IPS DF 6.9 (cell line): ENCODE measurements around the gene HELZ.
"Not testable (repeated sequence)": the region's sequence is repeated elsewhere in the genome, so short reads cannot be mapped to it uniquely, and the experiment has no call there.

ENCODE experiments used
- DNase-seq: peaks from one replicate; pipeline ENCODE4 v3.0.0-alpha.2; 2013; ENCODE audit warnings: low read depth, low spot score
- H3K27ac ChIP-seq: one replicate; pipeline ENCODE4 v1.5.1; 2013; ENCODE audit warnings: low read length, control low read depth
- H3K27me3 ChIP-seq: 2 replicates; pipeline ENCODE4 v1.6.1; 2013; ENCODE audit warnings: mild to moderate bottlenecking, low read length; ENCODE audit not compliant: control insufficient read depth, insufficient read depth
- H3K36me3 ChIP-seq: 2 replicates; pipeline ENCODE4 v1.6.1; 2013; ENCODE audit warnings: low read length; ENCODE audit not compliant: control insufficient read depth, insufficient read depth
- H3K4me1 ChIP-seq: 2 replicates; pipeline ENCODE4 v1.6.1; 2013; ENCODE audit warnings: low read length; ENCODE audit not compliant: control insufficient read depth, insufficient read depth
- H3K4me3 ChIP-seq: 2 replicates; pipeline ENCODE4 v1.5.1; 2013; ENCODE audit warnings: mild to moderate bottlenecking, low read length
- H3K9me3 ChIP-seq: 2 replicates; pipeline ENCODE4 v1.6.1; 2013; ENCODE audit warnings: low read length, inconsistent platforms; ENCODE audit not compliant: control insufficient read depth, insufficient read depth
- WGBS: extraction: QIAGEN DNeasy Blood & Tissue Kit; methylation state at CpG from one replicate; pipeline ENCODE4 v1.1.7; 2013; ENCODE audit warnings: mixed read lengths, missing lambda C conversion rate; ENCODE audit not compliant: insufficient read length, insufficient coverage; 5-methylcytosine and 5-hydroxymethylcytosine counted together

The HELZ gene

DNA sequence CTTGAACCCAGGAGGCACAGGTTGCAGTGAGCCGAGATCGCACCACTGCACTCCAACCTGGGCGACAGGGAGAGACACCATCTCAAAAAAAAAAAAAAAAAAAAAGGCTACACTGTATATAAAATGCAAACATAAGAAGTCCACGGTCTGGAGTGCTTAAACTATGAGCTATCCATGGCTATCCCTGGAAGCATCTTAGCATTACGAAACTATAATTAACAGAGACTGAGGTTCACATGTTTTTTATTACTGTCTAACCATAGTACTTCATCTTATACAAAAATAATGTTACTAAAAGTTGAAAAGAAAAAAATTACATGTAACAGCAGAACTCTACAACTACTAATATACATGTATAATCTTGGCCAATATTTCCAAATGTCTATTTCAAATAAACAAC is 32.8 kb downstream of the HELZ start:
- no peak overlapping the region for H3K27ac ChIP-seq
- no peaks in the 10 kb centered on the region for H3K4me1 ChIP-seq
- no CpG with 5 or more reads among the region's 5 CpGs for whole genome bisulfite sequencing
- H3K36me3 ChIP-seq, result peaks cover 3% of the 10 kb centered on the region; the same call in 1 of the 2 replicates
- no peak overlapping the region for H3K4me3 ChIP-seq
- H3K27me3 ChIP-seq, result no peaks in the 10 kb centered on the region
- no peaks in the 10 kb centered on the region for H3K9me3 ChIP-seq
- DNase-seq, result no peak

- peaks cover 3% of the 10 kb centered on the region; the same call in 1 of the 2 replicates for H3K36me3 ChIP-seq
- no CpG with 5 or more reads among the region's 5 CpGs for WGBS
- no peaks in the 10 kb centered on the region for H3K27me3 ChIP-seq
- no peak overlapping the region for H3K27ac ChIP-seq
- no peak overlapping the region for H3K4me3 ChIP-seq
- no peaks in the 10 kb centered on the region for H3K4me1 ChIP-seq
- DNase-seq, result no peak
- H3K9me3 ChIP-seq, result no peaks in the 10 kb centered on the region
Measured at GRCh38 chr17:67211742-67212141, 33.3 kb downstream of the HELZ start.

DNA sequence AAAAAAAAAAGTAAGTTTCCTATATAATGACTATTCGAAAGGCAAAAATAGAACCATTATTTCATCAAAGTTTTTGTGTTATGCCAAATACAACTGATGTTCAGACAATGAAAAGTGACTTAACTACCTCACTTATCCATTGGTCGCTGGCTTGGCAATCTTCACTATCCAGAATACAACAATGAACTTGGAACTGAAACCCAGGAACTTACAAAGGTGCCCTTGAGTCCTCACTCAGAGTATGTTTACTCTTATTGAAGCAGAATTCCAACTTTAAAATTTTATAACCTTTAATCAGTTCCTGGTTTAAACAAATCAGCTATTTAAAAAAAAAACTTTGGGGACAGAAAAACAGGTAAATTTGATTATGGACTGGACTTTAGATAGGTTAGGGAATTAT is 34.1 kb downstream of the HELZ start:
- no CpG with 5 or more reads among the region's 2 CpGs for WGBS
- Histone ChIP-seq H3K36me3 (peaks cover 3% of the 10 kb centered on the region; the same call in 1 of the 2 replicates), H3K4me3 (no peak overlapping the region), H3K27ac (no peak overlapping the region), H3K4me1 (no peaks in the 10 kb centered on the region), H3K27me3 (no peaks in the 10 kb centered on the region), H3K9me3 (no peaks in the 10 kb centered on the region)
- DNase-seq, result no peak

DNA sequence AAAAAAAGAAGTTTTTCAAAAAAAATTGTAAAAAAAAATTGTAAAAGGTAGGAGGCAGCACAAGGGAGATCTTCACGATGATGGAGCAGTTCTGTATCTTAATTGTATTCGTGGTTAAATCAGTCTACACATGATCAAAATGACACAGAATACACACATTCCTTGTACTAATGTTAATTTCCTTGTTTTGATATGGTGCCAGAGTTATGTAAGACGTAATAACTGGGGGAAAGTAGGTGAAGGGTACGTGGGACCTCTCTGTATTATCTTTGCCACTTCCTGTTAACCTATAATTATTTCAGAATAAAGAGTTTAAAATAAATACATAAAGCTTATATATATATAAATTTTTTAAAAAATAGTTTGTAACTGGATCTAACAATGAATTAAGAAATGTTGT is 36.8 kb downstream of the HELZ start:
- Histone ChIP-seq H3K27ac (no peak overlapping the region), H3K4me3 (no peak overlapping the region), H3K9me3 (no peaks in the 10 kb centered on the region), H3K4me1 (no peaks in the 10 kb centered on the region), H3K36me3 (no peaks in the 10 kb centered on the region), H3K27me3 (no peaks in the 10 kb centered on the region)
- no peak for DNase-seq
- whole genome bisulfite sequencing, result no CpG with 5 or more reads among the region's 4 CpGs

DNA sequence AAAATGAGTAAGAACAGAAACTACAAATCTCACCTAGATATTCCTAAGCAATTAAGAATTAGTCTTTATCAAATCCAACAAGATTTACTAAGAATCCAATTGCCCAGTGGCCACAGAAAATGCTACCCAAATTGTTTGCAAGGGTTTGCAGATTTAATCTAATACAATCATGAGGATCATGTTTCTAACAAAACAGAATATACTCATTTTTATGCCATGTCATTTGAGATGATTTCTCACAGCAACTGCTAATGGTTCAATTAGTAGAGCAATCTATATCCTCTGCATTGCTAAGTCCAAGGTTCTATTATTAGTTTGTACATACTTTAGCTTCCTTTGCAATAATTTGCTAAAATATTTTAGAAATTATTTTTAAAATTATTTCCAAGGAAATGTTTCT is 41.2 kb downstream of the HELZ start:
- DNase-seq, result no peak
- Histone ChIP-seq H3K4me3 (no peak overlapping the region), H3K9me3 (no peaks in the 10 kb centered on the region), H3K36me3 (no peaks in the 10 kb centered on the region), H3K4me1 (no peaks in the 10 kb centered on the region), H3K27me3 (no peaks in the 10 kb centered on the region), H3K27ac (no peak overlapping the region)

DNA sequence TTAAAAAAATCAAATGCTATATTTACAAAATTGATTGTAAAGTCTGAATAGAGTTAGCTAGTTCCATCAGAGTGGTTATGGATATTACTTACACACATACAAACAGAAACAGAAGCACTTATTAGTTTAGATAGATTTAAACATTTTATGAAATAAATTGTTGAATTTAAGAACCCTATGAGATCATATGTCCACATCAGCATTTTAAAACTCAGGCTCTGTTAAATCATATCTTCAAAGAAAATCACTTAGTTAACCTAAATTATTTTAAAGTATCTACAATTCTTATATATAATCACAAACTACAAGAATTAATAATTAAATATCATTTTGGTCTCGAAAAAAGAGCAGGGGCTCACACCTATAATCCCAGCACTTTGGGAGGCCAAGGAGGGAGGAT is 42.5 kb downstream of the HELZ start:
- H3K27me3 ChIP-seq, result no peaks in the 10 kb centered on the region
- no peaks in the 10 kb centered on the region for H3K9me3 ChIP-seq
- no peaks in the 10 kb centered on the region for H3K4me1 ChIP-seq
- no peak overlapping the region for H3K27ac ChIP-seq
- DNase-seq, result no peak
- WGBS, result no CpG with 5 or more reads among the region's 1 CpG
- H3K36me3 ChIP-seq, result no peaks in the 10 kb centered on the region
- H3K4me3 ChIP-seq, result no peak overlapping the region

DNA sequence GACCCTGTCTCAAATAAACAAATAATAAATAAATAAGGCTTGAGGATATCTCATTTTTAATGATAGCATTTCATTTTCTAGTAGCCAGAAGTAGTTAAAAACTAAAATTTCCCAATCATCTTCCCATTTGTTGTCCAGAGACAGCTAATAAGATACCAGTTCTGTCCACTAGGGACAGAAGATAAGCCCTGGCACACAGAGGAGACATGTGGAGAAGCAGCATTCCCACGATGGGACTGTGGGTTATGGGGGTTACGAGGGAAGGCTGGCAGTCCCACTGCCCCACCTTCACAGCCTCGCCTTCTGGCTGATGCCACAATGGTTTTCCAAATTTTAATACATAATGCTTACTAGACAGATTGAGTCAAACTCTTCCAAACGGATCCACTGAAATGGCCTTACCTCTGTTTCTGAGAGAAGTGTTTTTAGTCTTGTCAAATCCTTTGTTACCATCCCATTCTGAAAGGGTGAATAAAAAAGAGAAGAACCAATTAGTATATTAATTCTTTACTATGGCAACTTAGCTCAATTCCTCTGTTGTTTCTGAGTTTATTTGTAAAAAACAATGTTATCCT is 44.2 kb downstream of the HELZ start:
- H3K36me3 ChIP-seq, result no peaks in the 10 kb centered on the region; the same call in 1 of the 2 replicates
- H3K4me3 ChIP-seq, result no peak overlapping the region

GRCh38 chr17:67198131-67198530 is 46.9 kb downstream of the HELZ start:
- no CpG with 5 or more reads among the region's 3 CpGs for WGBS

More for the DNA sequence above, 44.2 kb downstream of the HELZ start:
- Histone ChIP-seq H3K9me3 (no peaks in the 10 kb centered on the region), H3K27ac (no peak overlapping the region), H3K4me1 (no peaks in the 10 kb centered on the region), H3K27me3 (no peaks in the 10 kb centered on the region)
- DNase-seq, result no peak
- no CpG with 5 or more reads among the region's 4 CpGs for WGBS

GRCh38 chr17:67197023-67197422 is 48.0 kb downstream of the HELZ start:
- H3K4me3 ChIP-seq, H3K27me3 ChIP-seq, DNase-seq, H3K36me3 ChIP-seq, H3K9me3 ChIP-seq, H3K4me1 ChIP-seq, H3K27ac ChIP-seq: not testable (repeated sequence)
- WGBS, result no CpG with 5 or more reads among the region's 3 CpGs

More at GRCh38 chr17:67198131-67198530, 46.9 kb downstream of the HELZ start:
- Histone ChIP-seq H3K9me3 (no peaks in the 10 kb centered on the region), H3K4me3 (no peak overlapping the region), H3K27me3 (no peaks in the 10 kb centered on the region), H3K27ac (no peak overlapping the region), H3K36me3 (no peaks in the 10 kb centered on the region; the same call in 1 of the 2 replicates), H3K4me1 (no peaks in the 10 kb centered on the region)
- no peak for DNase-seq

DNA sequence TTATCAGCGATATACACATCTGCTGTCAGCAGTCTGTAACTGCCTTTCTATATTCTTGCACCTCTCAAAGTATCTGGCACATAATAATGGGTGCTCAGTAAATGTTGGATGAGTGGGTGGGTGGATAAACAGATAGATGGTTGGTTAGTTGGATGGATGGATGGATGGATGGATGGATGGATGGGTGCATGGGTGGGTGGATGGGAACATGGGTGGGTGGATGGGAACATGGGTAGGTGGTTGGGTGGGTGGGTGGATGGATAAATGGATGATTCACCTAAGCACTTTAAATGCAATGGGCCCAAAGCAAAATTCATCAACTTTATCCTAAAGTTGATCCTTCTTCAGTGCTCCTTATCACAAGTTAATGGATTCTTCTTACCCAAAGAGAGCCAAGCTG is 48.6 kb downstream of the HELZ start:
- Histone ChIP-seq H3K4me3 (no peak overlapping the region), H3K4me1 (no peaks in the 10 kb centered on the region), H3K27ac (no peak overlapping the region), H3K27me3 (no peaks in the 10 kb centered on the region), H3K9me3 (no peaks in the 10 kb centered on the region), H3K36me3 (no peaks in the 10 kb centered on the region; the same call in 1 of the 2 replicates)
- no CpG with 5 or more reads among the region's 1 CpG for WGBS
- DNase-seq, result no peak

- no peaks in the 10 kb centered on the region for H3K27me3 ChIP-seq
- no peaks in the 10 kb centered on the region; the same call in 1 of the 2 replicates for H3K36me3 ChIP-seq
- no peak overlapping the region for H3K4me3 ChIP-seq
- H3K4me1 ChIP-seq, result no peaks in the 10 kb centered on the region
- no peak overlapping the region for H3K27ac ChIP-seq
- DNase-seq, result no peak
- WGBS, result no CpG with 5 or more reads among the region's 2 CpGs
- H3K9me3 ChIP-seq, result no peaks in the 10 kb centered on the region
Measured at GRCh38 chr17:67194134-67194533, 50.9 kb downstream of the HELZ start.
